ENCODE data around the gene PRPF6. TPM values are rescaled to one million over a fixed set of nuclear protein-coding genes. Genes with fewer than 3 reads are reported as not detected.
"Not testable (repeated sequence)": the region's sequence is repeated elsewhere in the genome, so short reads cannot be mapped to it uniquely, and the experiment has no call there.

The PRPF6 gene
- total RNA-seq, 1 experiment from 2014 or later = 88.4 TPM

- H3K9me3 ChIP-seq (ENCODE audit: control insufficient read depth, insufficient read depth, low read depth, low read length) = no peaks in the 10 kb centered on the region
- peaks cover 16% of the 10 kb centered on the region for H3K4me1 ChIP-seq (ENCODE audit: control insufficient read depth, insufficient read depth, low read length)
- intact Hi-C loops (cut with micrococcal nuclease; ENCODE audit: unreplicated experiment) = no loop called here
- ATAC-seq = no peak
- peaks cover 3% of the 10 kb centered on the region; the same call in 1 of the 2 replicates for H3K36me3 ChIP-seq (ENCODE audit: control insufficient read depth, insufficient read depth, low read length)
- no peak overlapping the region for H3K4me3 ChIP-seq (ENCODE audit: low read depth in 2 of 2, low read length in 2 of 2)
- in situ Hi-C loops (cut with HindIII; ENCODE audit: low pct_unique_long_range_greater_than_20kb, low sequenced_read_pairs) = no loop called here
- ChIA-PET POLR2A (no interaction called here), CTCF (no interaction called here)
- no peak overlapping the region for H3K27ac ChIP-seq (ENCODE audit: low read length)
- DNase-seq (ENCODE audit: low read depth, low spot score) = no peak
- TF ChIP-seq POLR2AphosphoS5 (IDR thresholded peaks at IDR 0.05; ENCODE audit: low read depth, low read length) (no peak), SIN3A (IDR thresholded peaks at IDR 0.05; ENCODE audit: borderline replicate concordance, insufficient read depth, low read depth, low read length) (no peak), REST (IDR thresholded peaks at IDR 0.05; ENCODE audit: insufficient read depth in 1 of 2, low read depth in 2 of 2, low read length in 1 of 2) (no peak), CTCF (IDR thresholded peaks at IDR 0.05) (no peak), TCF7L2 (IDR thresholded peaks at IDR 0.05; ENCODE audit: low read depth, low read length) (no peak)
- no peaks in the 10 kb centered on the region for H3K27me3 ChIP-seq (ENCODE audit: control insufficient read depth, insufficient read depth, low read length)
- BruUV-seq (replicated peaks) = no TSS peak
Measured at GRCh38 chr20:63959699-63960075, 21.2 kb upstream of the PRPF6 start.

- BruUV-seq (replicated peaks); H3K9me3 ChIP-seq (ENCODE audit: control insufficient read depth, insufficient read depth, low read depth, low read length); in situ Hi-C loops (cut with HindIII; ENCODE audit: low pct_unique_long_range_greater_than_20kb, low sequenced_read_pairs); H3K36me3 ChIP-seq (ENCODE audit: control insufficient read depth, insufficient read depth, low read length); intact Hi-C loops (cut with micrococcal nuclease; ENCODE audit: unreplicated experiment); H3K27ac ChIP-seq (ENCODE audit: low read length); CTCF ChIA-PET; ATAC-seq; DNase-seq (ENCODE audit: low read depth, low spot score); POLR2A ChIA-PET; H3K4me3 ChIP-seq (ENCODE audit: low read depth in 2 of 2, low read length in 2 of 2); H3K27me3 ChIP-seq (ENCODE audit: control insufficient read depth, insufficient read depth, low read length): not testable (repeated sequence)
- H3K4me1 ChIP-seq (ENCODE audit: control insufficient read depth, insufficient read depth, low read length) = peaks cover 15% of the 10 kb centered on the region
Measured at GRCh38 chr20:63960654-63961621, 20.0 kb upstream of the PRPF6 start.
